Measurements from ENCODE around the gene BOK.

GRCh38 chr2:241538838-241539615 is 19.5 kb upstream of the BOK start:
- TF ChIP-seq CTCF (IDR thresholded peaks at IDR 0.05; ENCODE audit: poor library complexity, severe bottlenecking): no peak
- no peak for TF ChIP-seq EP300 (conservative IDR thresholded peaks at IDR 0.05; ENCODE audit: poor library complexity, severe bottlenecking)
- TF ChIP-seq TAF1 (IDR thresholded peaks at IDR 0.05; ENCODE audit: low read depth): no peak

All from neural cell (in vitro differentiated cells).